ENCODE results near the gene CPT1B.

GRCh38 chr22:50531962-50532674 lies 46.1 kb downstream of the CPT1B start:
- TF ChIP-seq CTCF (conservative IDR thresholded peaks at IDR 0.05) (no peak), ZFX (IDR thresholded peaks at IDR 0.05) (peak; percentile 55; the same call in 1 of the 2 replicates)

All from C4-2B (cell line).